ENCODE measurements around the gene GOLGA7B.
A peak's percentile ranks its signal among the peaks of the same experiment; 100 is the strongest.

Gene GOLGA7B

GRCh38 chr10:97849687-97850402 is at the start of gene GOLGA7B:
GOLGA7B (plus strand) TSS chr10:97849843; CDS start chr10:97850304, 461 bp downstream.
- peak; percentile 65 to 70 for DNase-seq

- DNase-seq: no peak
Measured at GRCh38 chr10:97800474-97800873, 49.2 kb upstream of the GOLGA7B start.

GRCh38 chr10:97801422-97801821 is 48.2 kb upstream of the GOLGA7B start:
- no peak for DNase-seq

GRCh38 chr10:97805096-97805884 is 44.4 kb upstream of the GOLGA7B start:
- no peak for DNase-seq

- no peak for DNase-seq
Measured at GRCh38 chr10:97805949-97806348, 43.7 kb upstream of the GOLGA7B start.

- no peak for DNase-seq
Measured at GRCh38 chr10:97810446-97810845, 39.2 kb upstream of the GOLGA7B start.

- DNase-seq: no peak
Measured at GRCh38 chr10:97811958-97812357, 37.7 kb upstream of the GOLGA7B start.

- DNase-seq: no peak
Measured at GRCh38 chr10:97812696-97813095, 36.9 kb upstream of the GOLGA7B start.

GRCh38 chr10:97813311-97813710 is 36.3 kb upstream of the GOLGA7B start:
- no peak for DNase-seq

GRCh38 chr10:97814996-97815395 is 34.6 kb upstream of the GOLGA7B start:
- no peak for DNase-seq

GRCh38 chr10:97816609-97817008 is 33.0 kb upstream of the GOLGA7B start:
- DNase-seq: no peak

GRCh38 chr10:97818572-97818971 is 31.1 kb upstream of the GOLGA7B start:
- DNase-seq: no peak

GRCh38 chr10:97820096-97820704 is 29.4 kb upstream of the GOLGA7B start:
- DNase-seq: no peak

GRCh38 chr10:97821308-97822038 is 28.2 kb upstream of the GOLGA7B start:
- no peak for DNase-seq

- DNase-seq: no peak
Measured at GRCh38 chr10:97822261-97822687, 27.4 kb upstream of the GOLGA7B start.

GRCh38 chr10:97823734-97824133 is 25.9 kb upstream of the GOLGA7B start:
- DNase-seq: no peak

GRCh38 chr10:97825020-97825760 is 24.5 kb upstream of the GOLGA7B start:
- DNase-seq: no peak

- DNase-seq: no peak
Measured at GRCh38 chr10:97826892-97827291, 22.8 kb upstream of the GOLGA7B start.

GRCh38 chr10:97827702-97828291 is 21.8 kb upstream of the GOLGA7B start:
- DNase-seq: no peak

- no peak for DNase-seq
Measured at GRCh38 chr10:97828721-97829120, 20.9 kb upstream of the GOLGA7B start.

GRCh38 chr10:97830064-97830463 is 19.6 kb upstream of the GOLGA7B start:
- no peak for DNase-seq

- no peak for DNase-seq
Measured at GRCh38 chr10:97831259-97831658, 18.4 kb upstream of the GOLGA7B start.
